Breast epithelium (tissue), 4 donors: ENCODE data around the gene RPL15. TPM values are rescaled to one million over a fixed set of nuclear protein-coding genes. Genes with fewer than 3 reads are reported as not detected.

Source experiments
- DNase-seq, 2 donors: peaks; one replicate each; pipeline ENCODE4 v3.0.0-alpha.2; 2019; ENCODE audit warnings: low spot score in 2 of 2
- H3K27ac ChIP-seq, 2 donors: fragments of 200-600 bp; sonication (generic) in 1 of 2; one replicate each; pipeline ENCODE4 v1.5.1; 2016 to 2019; ENCODE audit warnings: mild to moderate bottlenecking in 1 of 2
- H3K27me3 ChIP-seq, 2 donors: fragments of 200-600 bp; sonication (generic) in 1 of 2; one replicate each; pipeline versions ENCODE4 v1.5.1 to v1.6.0; 2017 to 2019; ENCODE audit warnings: control low read depth in 1 of 2, mild to moderate bottlenecking in 1 of 2
- H3K36me3 ChIP-seq: fragments of 200-600 bp; one replicate; pipeline ENCODE4 v1.5.1; 2019
- H3K4me1 ChIP-seq, 2 donors: fragments of 200-600 bp; sonication (generic); one replicate each; pipeline ENCODE4 v1.5.1; 2016 to 2019; ENCODE audit warnings: control low read depth in 1 of 2
- H3K4me3 ChIP-seq, 3 donors: fragments of 200-600 bp; sonication (generic); 1 replicate in 2 of 3; 2 replicates in 1 of 3; pipeline ENCODE4 v1.5.1; 2016 to 2019; ENCODE audit warnings: mild to moderate bottlenecking in 3 of 3, moderate library complexity in 2 of 3
- H3K9me3 ChIP-seq, 2 donors: fragments of 200-600 bp; sonication (generic) in 1 of 2; one replicate each; pipeline ENCODE4 v1.5.1; 2016 to 2019; ENCODE audit warnings: control low read depth in 1 of 2
- CTCF ChIP-seq, 3 donors: fragments of 450-650 bp; IDR thresholded peaks; one replicate each; pipeline ENCODE4 v1.5.1; 2016 to 2017; ENCODE audit warnings: antibody characterized with exemption in 3 of 3, mild to moderate bottlenecking in 3 of 3, moderate library complexity in 3 of 3
- POLR2A ChIP-seq: fragments of 450-650 bp; IDR thresholded peaks from one replicate; pipeline ENCODE4 v1.6.1; 2016; ENCODE audit warnings: antibody characterized with exemption, mild to moderate bottlenecking, moderate library complexity
- POLR2AphosphoS5 ChIP-seq, 3 donors: sonication (generic); formaldehyde crosslinking; IDR thresholded peaks; one replicate each; pipeline ENCODE4 v1.6.1; 2017; ENCODE audit warnings: antibody characterized with exemption in 3 of 3
- intact Hi-C: fragments of 100-400 bp; cut with DNase I; formaldehyde crosslinking; loops from one replicate; pipeline ENCODE4 v1.15.1; 2023; ENCODE audit warnings: low total_unique reads
- total RNA-seq, 3 donors: library from RNA; depleted of rRNA; stranded (reverse); fragments of >200 nt; gene quantifications; one replicate each; pipeline ENCODE4 v1.1.0, GENCODE V29; 2016

The RPL15 gene
- total RNA-seq, 3 donors from 2014 or later: 2,644 to 3,809 (median 3,544) TPM

- Histone ChIP-seq H3K9me3 (no peaks in the 10 kb centered on the region), H3K4me1 (peaks cover 0 to 2% of the 10 kb centered on the region in 2 donors), H3K27me3 (no peaks in the 10 kb centered on the region), H3K36me3 (no peaks in the 10 kb centered on the region), H3K4me3 (no peak overlapping the region), H3K27ac (no peak overlapping the region)
- no peak for DNase-seq
- TF ChIP-seq POLR2AphosphoS5 (IDR thresholded peaks at IDR 0.05): no peak
- no peak for TF ChIP-seq POLR2A
- no peak for TF ChIP-seq CTCF (IDR thresholded peaks at IDR 0.05)
- intact Hi-C loops: no loop called here
Measured at GRCh38 chr3:23921052-23921511, 4.2 kb downstream of the RPL15 start.

GRCh38 chr3:23923786-23924185 lies 6.9 kb downstream of the RPL15 start:
- Histone ChIP-seq H3K27me3 (no peaks in the 10 kb centered on the region), H3K4me1 (peaks cover 0 to 2% of the 10 kb centered on the region in 2 donors), H3K4me3 (no peak overlapping the region), H3K9me3 (no peaks in the 10 kb centered on the region), H3K36me3 (no peaks in the 10 kb centered on the region), H3K27ac (no peak overlapping the region)
- TF ChIP-seq POLR2A: no peak
- no peak for TF ChIP-seq CTCF (IDR thresholded peaks at IDR 0.05)
- no peak for TF ChIP-seq POLR2AphosphoS5 (IDR thresholded peaks at IDR 0.05)
- DNase-seq: no peak
- intact Hi-C loops: no loop called here

GRCh38 chr3:23926246-23926645 lies 9.3 kb downstream of the RPL15 start:
- Histone ChIP-seq H3K27me3 (no peaks in the 10 kb centered on the region), H3K27ac (no peak overlapping the region), H3K4me1 (no peaks in the 10 kb centered on the region), H3K36me3 (no peaks in the 10 kb centered on the region), H3K9me3 (no peaks in the 10 kb centered on the region), H3K4me3 (no peak overlapping the region)
- intact Hi-C loops: no loop called here
- TF ChIP-seq POLR2AphosphoS5 (IDR thresholded peaks at IDR 0.05) (no peak), CTCF (IDR thresholded peaks at IDR 0.05) (no peak), POLR2A (no peak)
- DNase-seq: no peak

- Histone ChIP-seq H3K27ac (no peak overlapping the region), H3K4me1 (no peaks in the 10 kb centered on the region), H3K36me3 (no peaks in the 10 kb centered on the region), H3K9me3 (no peaks in the 10 kb centered on the region), H3K27me3 (no peaks in the 10 kb centered on the region), H3K4me3 (no peak overlapping the region)
- TF ChIP-seq POLR2AphosphoS5 (IDR thresholded peaks at IDR 0.05) (no peak), POLR2A (no peak), CTCF (IDR thresholded peaks at IDR 0.05) (no peak)
- intact Hi-C loops: no loop called here
- no peak for DNase-seq
Measured at GRCh38 chr3:23926736-23927135, 9.8 kb downstream of the RPL15 start.

- intact Hi-C loops: no loop called here
- Histone ChIP-seq H3K27ac (no peak overlapping the region), H3K27me3 (no peaks in the 10 kb centered on the region), H3K36me3 (no peaks in the 10 kb centered on the region), H3K4me1 (no peaks in the 10 kb centered on the region), H3K4me3 (no peak overlapping the region), H3K9me3 (no peaks in the 10 kb centered on the region)
- no peak for DNase-seq
- TF ChIP-seq POLR2A: no peak
Measured at GRCh38 chr3:23928524-23928923, 11.6 kb downstream of the RPL15 start.

GRCh38 chr3:23931597-23931996 lies 14.7 kb downstream of the RPL15 start:
- no peaks in the 10 kb centered on the region for H3K4me1 ChIP-seq
- no peak for DNase-seq
- intact Hi-C loops: no loop called here
- no peaks in the 10 kb centered on the region for H3K27me3 ChIP-seq
- no peak overlapping the region for H3K27ac ChIP-seq
- no peaks in the 10 kb centered on the region for H3K36me3 ChIP-seq
- no peak for TF ChIP-seq CTCF (IDR thresholded peaks at IDR 0.05)
- TF ChIP-seq POLR2AphosphoS5 (IDR thresholded peaks at IDR 0.05): no peak
- no peak for TF ChIP-seq POLR2A
- H3K4me3 ChIP-seq: no peak overlapping the region
- no peaks in the 10 kb centered on the region for H3K9me3 ChIP-seq
